Stimulated activated CD8-positive, alpha-beta memory T cell treated with anti-CD3 and anti-CD28 coated beads, Interleukin-15, amount 100 ng/mL, for 1 hour (primary cell): ENCODE data around the gene LNX1.

Experiments
- DNase-seq: peaks from one replicate; pipeline ENCODE4 v3.0.0-alpha.2; 2020; ENCODE audit warnings: low read depth

Gene LNX1

GRCh38 chr4:53572600-53572994, 18.7 kb downstream of the LNX1 start:
- no peak for DNase-seq

- DNase-seq, result no peak
These were observed 19.2 kb downstream of the LNX1 start for GRCh38 chr4:53571936-53572599.

- DNase-seq, result no peak
These were observed 27.5 kb downstream of the LNX1 start for GRCh38 chr4:53563824-53564223.

GRCh38 chr4:53562409-53562808, 28.9 kb downstream of the LNX1 start:
- no peak for DNase-seq

GRCh38 chr4:53559021-53559620, 32.2 kb downstream of the LNX1 start:
- DNase-seq, result no peak

- no peak for DNase-seq
These were observed 33.1 kb downstream of the LNX1 start for GRCh38 chr4:53558065-53558801.

- no peak for DNase-seq
These were observed 33.6 kb downstream of the LNX1 start for GRCh38 chr4:53557669-53558064.

- no peak for DNase-seq
These were observed 34.6 kb downstream of the LNX1 start for GRCh38 chr4:53556651-53557050.

GRCh38 chr4:53553486-53554210, 37.6 kb downstream of the LNX1 start:
- no peak for DNase-seq

- DNase-seq, result no peak
These were observed 38.6 kb downstream of the LNX1 start for GRCh38 chr4:53552711-53553110.

- DNase-seq, result no peak
These were observed 39.3 kb downstream of the LNX1 start for GRCh38 chr4:53551958-53552357.

- no peak for DNase-seq
These were observed 39.9 kb downstream of the LNX1 start for GRCh38 chr4:53551281-53551864.

- no peak for DNase-seq
These were observed 42.6 kb downstream of the LNX1 start for GRCh38 chr4:53548662-53549061.

- no peak for DNase-seq
These were observed 43.3 kb downstream of the LNX1 start for GRCh38 chr4:53547983-53548382.

GRCh38 chr4:53545942-53546581, 45.2 kb downstream of the LNX1 start:
- no peak for DNase-seq

GRCh38 chr4:53545273-53545672, 46.0 kb downstream of the LNX1 start:
- DNase-seq, result no peak

GRCh38 chr4:53543561-53543960, 47.7 kb downstream of the LNX1 start:
- no peak for DNase-seq

- DNase-seq, result no peak
These were observed 49.6 kb downstream of the LNX1 start for GRCh38 chr4:53541577-53542206.

GRCh38 chr4:53538756-53539155, 52.5 kb downstream of the LNX1 start:
- DNase-seq, result no peak

- DNase-seq, result no peak
These were observed 53.7 kb downstream of the LNX1 start for GRCh38 chr4:53537606-53538005.

- DNase-seq, result no peak
These were observed 55.0 kb downstream of the LNX1 start for GRCh38 chr4:53536328-53536727.
